HCT116 (cell line): ENCODE data around the gene CRELD2. TPM values are rescaled to one million over a fixed set of nuclear protein-coding genes. Genes with fewer than 3 reads are reported as not detected.

Source experiments
- ATAC-seq: fragments of 200-7000 bp; cut with Tn5 transposase; 2 replicates; pipeline ENCODE4 v1.9.1; 2020; ENCODE audit warnings: mild to moderate bottlenecking, moderate library complexity
- BruUV-seq: library from RNA; stranded (reverse); fragments of 400-500 nt; replicated peaks from 2 replicates; lab custom pipeline; 2021; lab: Mats Ljungman, UMichigan
- CTCF ChIA-PET: fragments of 300-600 bp; sonication (Branson Sonifier 250); formaldehyde crosslinking; loops from one replicate; lab custom pipeline; 2021; ENCODE audit warnings: antibody characterized with exemption; lab: Charles Lee
- POLR2A ChIA-PET: fragments of 300-600, 350-600 bp; sonication (Branson Sonifier 250); formaldehyde crosslinking; loops from one replicate; lab custom pipeline; 2021; ENCODE audit warnings: antibody characterized with exemption; lab: Charles Lee
- RAD21 ChIA-PET, 2 experiments: fragments of 300-600 bp; sonication (Branson Sonifier 250); formaldehyde crosslinking; loops; one replicate each; lab custom pipeline; 2023; ENCODE audit warnings: low total read pairs in 2 of 2; ENCODE audit not compliant: uncharacterized antibody in 2 of 2, unreplicated experiment in 2 of 2, low non-redundant PET in 1 of 2; lab: Charles Lee
- DNase-seq: peaks from one replicate; pipeline ENCODE4 v3.0.0-alpha.2; 2010; ENCODE audit warnings: low read depth, low spot score
- H2AFZ ChIP-seq: fragments of 200-600 bp; shearing (Covaris generic), sonication (generic); 2 replicates; pipeline ENCODE4 v1.6.1; 2017; ENCODE audit warnings: low read depth, mixed run types, mixed read lengths, antibody characterized with exemption, low read length; ENCODE audit not compliant: poor library complexity, severe bottlenecking
- H3K27ac ChIP-seq: 2 replicates; pipeline ENCODE4 v1.5.1; 2012; ENCODE audit warnings: low read depth, low read length
- H3K27me3 ChIP-seq: fragments of 200-600 bp; sonication (generic); 2 replicates; pipeline ENCODE4 v1.6.1; 2016; ENCODE audit warnings: mixed run types, low read length, mixed read lengths; ENCODE audit not compliant: insufficient read depth
- H3K36me3 ChIP-seq, 2 experiments: fragments of 200-500 bp in 1 of 2; fragments of 200-600 bp in 1 of 2; sonication (Bioruptor generic) in 1 of 2; sonication (generic) in 1 of 2; 2 replicates each; pipeline versions ENCODE4 v1.5.1 to v1.6.1; 2014 to 2016; ENCODE audit warnings: low read length in 2 of 2, inconsistent platforms in 1 of 2, mixed read lengths in 1 of 2, mixed run types in 1 of 2; ENCODE audit not compliant: insufficient read depth in 2 of 2, control insufficient read depth in 1 of 2
- H3K4me1 ChIP-seq, 2 experiments: fragments of 200-600 bp in 1 of 2; sonication (generic) in 1 of 2; 2 replicates each; pipeline versions ENCODE4 v1.5.1 to v1.6.1; 2012 to 2017; ENCODE audit warnings: low read length in 2 of 2, inconsistent platforms in 1 of 2, mild to moderate bottlenecking in 1 of 2, mixed read lengths in 1 of 2, mixed run types in 1 of 2, moderate library complexity in 1 of 2; ENCODE audit not compliant: insufficient read depth in 2 of 2, control insufficient read depth in 1 of 2
- H3K4me2 ChIP-seq: fragments of 200-600 bp; sonication (generic); 2 replicates; pipeline ENCODE4 v1.6.1; 2017; ENCODE audit warnings: mixed run types, low read length, mixed read lengths
- H3K4me3 ChIP-seq, 2 experiments: fragments of 200-600 bp in 1 of 2; sonication (generic) in 1 of 2; replicated peaks in 1 of 2; 2 replicates each; pipeline ENCODE4 v1.5.1; 2011 to 2016; ENCODE audit warnings: low read length in 2 of 2, control low read depth in 1 of 2, low read depth in 1 of 2, mild to moderate bottlenecking in 1 of 2, mixed read lengths in 1 of 2, mixed run types in 1 of 2
- H3K79me2 ChIP-seq: fragments of 200-600 bp; sonication (generic); 2 replicates; pipeline ENCODE4 v1.6.1; 2017; ENCODE audit warnings: mild to moderate bottlenecking, mixed run types, low read length, moderate library complexity, mixed read lengths; ENCODE audit not compliant: insufficient read depth
- H3K9ac ChIP-seq: fragments of 200-600 bp; sonication (generic); 2 replicates; pipeline ENCODE4 v1.6.1; 2016; ENCODE audit warnings: low read length, mixed read lengths
- H3K9me2 ChIP-seq: fragments of 200-600 bp; sonication (generic), shearing (Covaris generic); 2 replicates; pipeline ENCODE4 v1.6.1; 2017; ENCODE audit warnings: mixed run types, mild to moderate bottlenecking, moderate library complexity; ENCODE audit not compliant: insufficient read depth
- H3K9me3 ChIP-seq, 2 experiments: fragments of 200-500 bp in 1 of 2; fragments of 200-600 bp in 1 of 2; sonication (Bioruptor generic) in 1 of 2; sonication (generic) in 1 of 2; 2 replicates each; pipeline ENCODE4 v1.6.1; 2014 to 2017; ENCODE audit warnings: low read length in 2 of 2, mixed read lengths in 2 of 2, inconsistent platforms in 1 of 2, low read depth in 1 of 2, mild to moderate bottlenecking in 1 of 2, mixed run types in 1 of 2, moderate library complexity in 1 of 2; ENCODE audit not compliant: control insufficient read depth in 1 of 2, insufficient read depth in 1 of 2
- H4K20me1 ChIP-seq: fragments of 200-600 bp; sonication (generic), shearing (Covaris generic); 2 replicates; pipeline ENCODE4 v1.6.1; 2017; ENCODE audit warnings: mixed run types, mild to moderate bottlenecking, moderate library complexity; ENCODE audit not compliant: insufficient read depth
- ATF3 ChIP-seq: IDR thresholded peaks from 2 replicates; pipeline ENCODE4 v1.6.1; 2012
- CEBPB ChIP-seq: IDR thresholded peaks from 2 replicates; pipeline ENCODE4 v1.6.1; 2012; ENCODE audit warnings: low read depth
- CTCF ChIP-seq, 3 experiments: fragments of 200-600 bp in 1 of 3; sonication (generic) in 1 of 3; IDR thresholded peaks in 2 of 3; conservative IDR thresholded peaks in 1 of 3; 2 replicates each; pipeline ENCODE4 v1.5.1; 2012 to 2017; ENCODE audit warnings: low read depth in 2 of 3, low read length in 2 of 3, antibody characterized with exemption in 1 of 3, borderline replicate concordance in 1 of 3, control low read depth in 1 of 3, mild to moderate bottlenecking in 1 of 3, mixed read lengths in 1 of 3, mixed run types in 1 of 3, moderate library complexity in 1 of 3; ENCODE audit not compliant: insufficient read depth in 1 of 3
- EZH2phosphoT487 ChIP-seq: fragments of 200-600 bp; IDR thresholded peaks from 2 replicates; pipeline ENCODE4 v1.6.1; 2018; ENCODE audit warnings: antibody characterized with exemption, borderline replicate concordance
- POLR2AphosphoS5 ChIP-seq: IDR thresholded peaks from 2 replicates; pipeline ENCODE4 v1.6.1; 2011; ENCODE audit warnings: mild to moderate bottlenecking, low read depth, low read length, moderate library complexity
- RAD21 ChIP-seq: IDR thresholded peaks from 2 replicates; pipeline ENCODE4 v1.6.1; 2012; ENCODE audit warnings: low read depth, mild to moderate bottlenecking
- SIN3A ChIP-seq: IDR thresholded peaks from 2 replicates; pipeline ENCODE4 v1.6.1; 2012; ENCODE audit warnings: low read depth
- SP1 ChIP-seq: IDR thresholded peaks from 2 replicates; pipeline ENCODE4 v1.6.1; 2012; ENCODE audit warnings: low read depth
- YY1 ChIP-seq: IDR thresholded peaks from 2 replicates; pipeline ENCODE4 v1.6.1; 2011; ENCODE audit warnings: low read length, low read depth, moderate library complexity, mild to moderate bottlenecking; ENCODE audit not compliant: insufficient replicate concordance; ENCODE audit errors: extremely low read depth
- ZFX ChIP-seq: fragments of 450-650 bp; IDR thresholded peaks from 2 replicates; pipeline ENCODE4 v1.6.1; 2017
- intact Hi-C: fragments of 100-400 bp; cut with micrococcal nuclease; formaldehyde crosslinking; loops from 2 replicates; pipeline ENCODE4 v1.10.0; 2022
- total RNA-seq: library from RNA; stranded (reverse); gene quantifications from one replicate; pipeline ENCODE4 v1.2.1, GENCODE V29; 2021; ENCODE audit not compliant: unreplicated experiment
- TF ChIP-seq, protein P1 (sequence below): IDR thresholded peaks from 2 replicates; pipeline ENCODE4 v1.6.1; 2012; ENCODE audit warnings: low read depth

CRELD2 gene
- total RNA-seq, 1 experiment from 2014 or later = 45.8 TPM

DNA sequence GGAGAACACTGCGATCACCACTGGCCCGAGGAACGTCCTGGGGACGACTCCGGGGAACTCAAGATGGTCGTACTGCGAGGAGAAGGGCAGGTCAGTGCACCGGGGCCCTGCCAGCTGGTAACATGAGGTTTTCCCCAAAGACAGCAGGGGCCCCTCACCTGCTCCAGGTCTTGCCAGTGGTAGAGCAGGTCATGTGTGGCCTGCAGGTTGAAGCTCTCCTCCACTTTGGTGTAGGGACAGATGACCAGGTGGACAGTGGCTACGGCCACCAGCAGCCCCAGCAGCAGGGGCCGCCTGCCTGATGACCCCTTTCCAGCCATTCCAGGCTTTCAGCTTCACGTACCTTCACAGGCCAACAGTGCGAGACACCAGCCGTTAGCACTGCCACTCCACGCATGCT, 5.0 kb upstream of the CRELD2 start:
- Histone ChIP-seq H3K4me3 (no peak overlapping the region), H3K36me3 (no peaks in the 10 kb centered on the region), H3K4me1 (peaks cover 4 to 7% of the 10 kb centered on the region in 2 experiments; a peak in 1 of 4 replicates), H3K79me2 (peaks cover 14% of the 10 kb centered on the region; the same call in 1 of the 2 replicates), H3K27me3 (no peaks in the 10 kb centered on the region), H3K9me2 (no peaks in the 10 kb centered on the region), H4K20me1 (no peaks in the 10 kb centered on the region), H3K4me2 (no peak overlapping the region), H3K9ac (no peak overlapping the region), H2AFZ (no peak overlapping the region), H3K27ac (no peak overlapping the region), H3K9me3 (no peaks in the 10 kb centered on the region)
- TF ChIP-seq SIN3A = no peak
- TF ChIP-seq CTCF (IDR thresholded peaks at IDR 0.05 in 2 of 3, conservative IDR thresholded peaks at IDR 0.05 in 1 of 3; ENCODE audit: borderline replicate concordance in 1 of 3, insufficient read depth in 1 of 3, low read depth in 2 of 3, low read length in 2 of 3) = no peak
- TF ChIP-seq RAD21 = no peak
- no peak for TF ChIP-seq CEBPB
- TF ChIP-seq YY1 = no peak
- TF ChIP-seq EZH2phosphoT487 = no peak
- no peak for TF ChIP-seq ATF3
- no peak for TF ChIP-seq POLR2AphosphoS5
- no peak for TF ChIP-seq SP1
- TF ChIP-seq ZFX = no peak
- TF ChIP-seq, protein P1, sequence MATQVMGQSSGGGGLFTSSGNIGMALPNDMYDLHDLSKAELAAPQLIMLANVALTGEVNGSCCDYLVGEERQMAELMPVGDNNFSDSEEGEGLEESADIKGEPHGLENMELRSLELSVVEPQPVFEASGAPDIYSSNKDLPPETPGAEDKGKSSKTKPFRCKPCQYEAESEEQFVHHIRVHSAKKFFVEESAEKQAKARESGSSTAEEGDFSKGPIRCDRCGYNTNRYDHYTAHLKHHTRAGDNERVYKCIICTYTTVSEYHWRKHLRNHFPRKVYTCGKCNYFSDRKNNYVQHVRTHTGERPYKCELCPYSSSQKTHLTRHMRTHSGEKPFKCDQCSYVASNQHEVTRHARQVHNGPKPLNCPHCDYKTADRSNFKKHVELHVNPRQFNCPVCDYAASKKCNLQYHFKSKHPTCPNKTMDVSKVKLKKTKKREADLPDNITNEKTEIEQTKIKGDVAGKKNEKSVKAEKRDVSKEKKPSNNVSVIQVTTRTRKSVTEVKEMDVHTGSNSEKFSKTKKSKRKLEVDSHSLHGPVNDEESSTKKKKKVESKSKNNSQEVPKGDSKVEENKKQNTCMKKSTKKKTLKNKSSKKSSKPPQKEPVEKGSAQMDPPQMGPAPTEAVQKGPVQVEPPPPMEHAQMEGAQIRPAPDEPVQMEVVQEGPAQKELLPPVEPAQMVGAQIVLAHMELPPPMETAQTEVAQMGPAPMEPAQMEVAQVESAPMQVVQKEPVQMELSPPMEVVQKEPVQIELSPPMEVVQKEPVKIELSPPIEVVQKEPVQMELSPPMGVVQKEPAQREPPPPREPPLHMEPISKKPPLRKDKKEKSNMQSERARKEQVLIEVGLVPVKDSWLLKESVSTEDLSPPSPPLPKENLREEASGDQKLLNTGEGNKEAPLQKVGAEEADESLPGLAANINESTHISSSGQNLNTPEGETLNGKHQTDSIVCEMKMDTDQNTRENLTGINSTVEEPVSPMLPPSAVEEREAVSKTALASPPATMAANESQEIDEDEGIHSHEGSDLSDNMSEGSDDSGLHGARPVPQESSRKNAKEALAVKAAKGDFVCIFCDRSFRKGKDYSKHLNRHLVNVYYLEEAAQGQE = no peak
- CTCF ChIA-PET = no interaction called here
- intact Hi-C loops = no loop called here
- no peak for ATAC-seq
- RAD21 ChIA-PET = no interaction called here
- no peak for DNase-seq
- POLR2A ChIA-PET = no interaction called here
- no TSS peak for BruUV-seq
